ENCODE data around the gene CTSO. TPM values are rescaled to one million over a fixed set of nuclear protein-coding genes. Genes with fewer than 3 reads are reported as not detected.

Gene CTSO
- total RNA-seq, 1 experiment from 2014 or later: 0.81 TPM

DNA sequence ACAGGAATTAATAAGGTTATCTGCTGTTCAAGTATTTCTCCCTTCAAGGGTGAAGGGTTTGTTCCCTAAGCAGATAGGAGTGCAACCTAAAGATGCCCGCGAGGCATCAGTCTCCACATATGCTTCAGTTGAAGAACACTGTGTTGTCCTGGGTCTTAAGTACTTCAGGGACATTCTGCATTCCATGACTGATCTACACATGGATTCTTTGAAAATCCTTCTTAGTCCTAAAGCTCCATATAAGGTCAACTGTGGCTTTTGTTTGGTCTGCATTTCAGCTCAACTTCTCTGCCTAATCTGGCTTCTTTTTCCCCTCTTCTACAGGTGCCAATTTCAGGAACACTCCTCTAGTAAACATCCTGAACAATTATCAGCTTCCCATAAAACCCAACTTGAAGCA is 21.8 kb upstream of the CTSO start:
- Mint-ChIP-seq H3K27me3 (ENCODE audit: low read depth) (no peaks in the 10 kb centered on the region), H3K4me1 (peaks cover 11 to 30% of the 10 kb centered on the region in 2 experiments), H3K9me3 (peaks cover 13 to 19% of the 10 kb centered on the region in 2 experiments), H3K27ac (no peak overlapping the region), H3K36me3 (ENCODE audit: insufficient read depth in 1 of 3, low read depth in 3 of 3) (peaks cover 3 to 22% (median 21%) of the 10 kb centered on the region in 3 experiments; a peak in 4 of 7 replicates), H3K4me3 (no peak overlapping the region)
- no peaks in the 10 kb centered on the region for H3K79me1 ChIP-seq (ENCODE audit: insufficient read depth, low read depth, low read length, poor library complexity, severe bottlenecking)
- H2BK20ac ChIP-seq (ENCODE audit: low read depth, low read length, poor library complexity, severe bottlenecking): no peak overlapping the region
- H2BK15ac ChIP-seq (ENCODE audit: low read depth, low read length): no peak overlapping the region
- no peaks in the 10 kb centered on the region for H3K79me2 ChIP-seq (ENCODE audit: insufficient read depth, low read length)
- H2BK12ac ChIP-seq (ENCODE audit: insufficient read length, low read depth, low read length): no peak overlapping the region
- H2BK120ac ChIP-seq (ENCODE audit: low read depth, low read length, poor library complexity, severe bottlenecking): no peak overlapping the region
- H3K4ac ChIP-seq (ENCODE audit: low read depth, low read length): no peak overlapping the region
- no peak overlapping the region for H3K9ac ChIP-seq (ENCODE audit: extremely low read depth, insufficient read length, low read length)
- no peak overlapping the region for H2AK5ac ChIP-seq (ENCODE audit: insufficient read length, low read length)
- no peak for DNase-seq
- H3T11ph ChIP-seq (ENCODE audit: low read length): no peak overlapping the region
- H4K8ac ChIP-seq (replicated peaks; ENCODE audit: insufficient read length, low read depth, low read length): no peak overlapping the region
- no peak overlapping the region for H2AFZ ChIP-seq (ENCODE audit: low read length)
- no peak overlapping the region for H3K14ac ChIP-seq (ENCODE audit: insufficient read depth, low read length)
- H3K18ac ChIP-seq (ENCODE audit: insufficient read length, low read depth, low read length): no peak overlapping the region
- peaks cover 5% of the 10 kb centered on the region; the same call in 1 of the 2 replicates for H3K4me1 ChIP-seq (ENCODE audit: insufficient read depth, low read length)
- no CpG with 5 or more reads among the region's 2 CpGs for WGBS (ENCODE audit: extremely low coverage, insufficient read length, low lambda C conversion rate)
- no peaks in the 10 kb centered on the region for H3K27me3 ChIP-seq (ENCODE audit: insufficient read depth, low read length)
- H2BK5ac ChIP-seq (ENCODE audit: insufficient read length, low read length): no peak overlapping the region
- no peak overlapping the region for H4K91ac ChIP-seq (ENCODE audit: insufficient read length, low read depth, low read length)
- no peak overlapping the region for H3K4me2 ChIP-seq (ENCODE audit: insufficient read depth, insufficient read length, low read length)
- no peak overlapping the region for H3K27ac ChIP-seq (ENCODE audit: insufficient read length, low read depth, low read length)
- no peaks in the 10 kb centered on the region for H3K23me2 ChIP-seq (ENCODE audit: insufficient read length, low read depth, low read length, poor library complexity, severe bottlenecking)
- H3K23ac ChIP-seq (ENCODE audit: insufficient read length, low read depth, low read length): no peak overlapping the region
- H4K20me1 ChIP-seq (ENCODE audit: control insufficient read depth, insufficient read depth, insufficient read length): no peaks in the 10 kb centered on the region
- no peaks in the 10 kb centered on the region for H3K9me3 ChIP-seq (ENCODE audit: control insufficient read depth, low read depth, low read length)
- no peak overlapping the region for H4K5ac ChIP-seq (ENCODE audit: insufficient read length, low read depth, low read length)
- no peak overlapping the region for H3K56ac ChIP-seq (ENCODE audit: insufficient read length, low read depth, low read length)
- no peak for TF ChIP-seq CTCF (conservative IDR thresholded peaks at IDR 0.05)

Measured in H9 (cell line).